ENCODE data around the gene PTX4. TPM values are rescaled to one million over a fixed set of nuclear protein-coding genes. Genes with fewer than 3 reads are reported as not detected.

Gene PTX4
- not detected for polyA plus RNA-seq (2013, experiment 1 of 2)
- polyA plus RNA-seq (2013, experiment 2 of 2), result not detected

- Histone ChIP-seq H3K36me3 (ENCODE audit: control insufficient read depth, insufficient read depth, low read length) (no peaks in the 10 kb centered on the region), H3K4me3 (ENCODE audit: extremely low read depth, insufficient read depth, low read length, poor library complexity, severe bottlenecking) (no peak within 1 kb of the TSS), H3K4me1 (ENCODE audit: control insufficient read depth, insufficient read depth, low read length, poor library complexity, severe bottlenecking) (peaks cover 4% of the 10 kb centered on the region), H3K27ac (ENCODE audit: low read depth, low read length, severe bottlenecking) (no peak within 1 kb of the TSS), H3K9me3 (ENCODE audit: control insufficient read depth, low read length) (no peaks in the 10 kb centered on the region)
- 91 to 93% methylated on average over 19 of the region's 19 CpGs for WGBS, 2 experiments (ENCODE audit: insufficient coverage in 2 of 2)
Measured at GRCh38 chr16:1488619-1489018, at the start of gene PTX4. Gene PTX4 (minus strand): TSS chr16:1488944. CDS start chr16:1488909, 35 bp downstream.

DNA sequence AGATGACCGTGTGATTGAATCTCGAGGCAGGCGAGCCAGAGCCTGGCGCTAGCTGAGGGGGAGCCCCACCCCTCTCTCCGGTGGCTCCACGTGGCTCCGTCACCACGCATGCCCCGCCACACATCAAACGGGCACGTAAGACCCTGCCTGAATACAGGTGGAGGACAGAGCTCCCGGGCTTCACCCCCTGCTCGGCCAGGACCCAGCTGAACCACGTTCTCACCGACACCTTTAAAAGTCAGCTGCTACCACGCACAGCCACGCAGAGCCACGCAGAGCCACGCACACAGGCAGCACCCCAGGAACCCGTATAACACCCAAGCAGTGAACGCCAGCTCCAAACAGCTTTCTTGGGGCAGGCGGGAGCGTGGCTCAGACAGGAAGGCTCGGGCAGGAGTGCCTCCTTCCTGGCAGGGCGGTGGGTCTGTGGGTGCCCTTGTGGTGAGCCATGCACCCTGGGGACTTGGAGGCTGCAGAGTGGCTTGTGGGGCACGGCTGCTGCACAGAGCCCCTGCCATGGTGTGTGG, 49.1 kb upstream of the PTX4 start:
- H3K4me1 ChIP-seq (ENCODE audit: control insufficient read depth, insufficient read depth, low read length, poor library complexity, severe bottlenecking), result peaks cover 22% of the 10 kb centered on the region
- H3K36me3 ChIP-seq (ENCODE audit: control insufficient read depth, insufficient read depth, low read length), result peaks cover 15% of the 10 kb centered on the region
- no peak overlapping the region for H3K4me3 ChIP-seq (ENCODE audit: extremely low read depth, insufficient read depth, low read length, poor library complexity, severe bottlenecking)
- 96 to 97% methylated on average over 25 to 26 of the region's 26 CpGs for WGBS, 2 experiments (ENCODE audit: insufficient coverage in 2 of 2)
- no peak overlapping the region for H3K27ac ChIP-seq (ENCODE audit: low read depth, low read length, severe bottlenecking)
- H3K9me3 ChIP-seq (ENCODE audit: control insufficient read depth, low read length), result no peaks in the 10 kb centered on the region

DNA sequence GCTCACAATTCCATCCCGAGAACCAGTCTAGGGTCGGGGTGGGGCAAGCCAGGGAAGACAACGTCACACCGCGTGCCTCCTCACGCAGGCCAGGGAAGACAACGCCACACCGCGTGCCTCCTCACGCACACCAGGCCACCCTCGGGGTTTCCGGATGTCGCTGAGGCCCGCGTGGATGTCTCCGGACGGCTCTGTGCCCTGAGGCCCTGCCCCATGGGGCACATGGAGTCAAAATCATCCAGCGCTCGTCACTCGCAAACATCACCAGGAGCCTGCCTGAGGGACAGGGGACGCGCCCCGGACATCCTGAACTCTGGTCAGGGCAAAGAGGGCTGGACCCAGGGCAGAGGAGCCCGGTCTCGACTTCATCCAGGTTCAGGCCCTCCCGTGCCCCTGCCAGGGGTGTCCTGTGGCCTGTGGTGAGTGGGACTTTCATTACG, 48.4 kb upstream of the PTX4 start:
- Histone ChIP-seq H3K4me1 (ENCODE audit: control insufficient read depth, insufficient read depth, low read length, poor library complexity, severe bottlenecking) (peaks cover 24% of the 10 kb centered on the region), H3K9me3 (ENCODE audit: control insufficient read depth, low read length) (no peaks in the 10 kb centered on the region), H3K36me3 (ENCODE audit: control insufficient read depth, insufficient read depth, low read length) (peaks cover 15% of the 10 kb centered on the region), H3K27ac (ENCODE audit: low read depth, low read length, severe bottlenecking) (no peak overlapping the region), H3K4me3 (ENCODE audit: extremely low read depth, insufficient read depth, low read length, poor library complexity, severe bottlenecking) (no peak overlapping the region)
- 94 to 95% methylated on average over 27 of the region's 27 CpGs for WGBS, 2 experiments (ENCODE audit: insufficient coverage in 2 of 2)

- no peaks in the 10 kb centered on the region for H3K9me3 ChIP-seq (ENCODE audit: control insufficient read depth, low read length)
- H3K36me3 ChIP-seq (ENCODE audit: control insufficient read depth, insufficient read depth, low read length), result peaks cover 15% of the 10 kb centered on the region
- peaks cover 27% of the 10 kb centered on the region for H3K4me1 ChIP-seq (ENCODE audit: control insufficient read depth, insufficient read depth, low read length, poor library complexity, severe bottlenecking)
- no peak overlapping the region for H3K27ac ChIP-seq (ENCODE audit: low read depth, low read length, severe bottlenecking)
- H3K4me3 ChIP-seq (ENCODE audit: extremely low read depth, insufficient read depth, low read length, poor library complexity, severe bottlenecking), result no peak overlapping the region
- WGBS, 2 experiments (ENCODE audit: insufficient coverage in 2 of 2), result 91 to 95% methylated on average over 13 of the region's 13 CpGs
Measured at GRCh38 chr16:1536601-1537000, 47.9 kb upstream of the PTX4 start.

- Histone ChIP-seq H3K4me3 (ENCODE audit: extremely low read depth, insufficient read depth, low read length, poor library complexity, severe bottlenecking) (peak overlapping the region; percentile 32), H3K27ac (ENCODE audit: low read depth, low read length, severe bottlenecking) (peak overlapping the region; percentile 16)
- WGBS, 2 experiments (ENCODE audit: insufficient coverage in 2 of 2), result 92% methylated on average over 31 to 39 of the region's 39 CpGs
Measured at GRCh38 chr16:1535391-1536291, 46.9 kb upstream of the PTX4 start.

GRCh38 chr16:1534021-1535020, 45.6 kb upstream of the PTX4 start:
- Histone ChIP-seq H3K4me1 (ENCODE audit: control insufficient read depth, insufficient read depth, low read length, poor library complexity, severe bottlenecking) (peaks cover 38% of the 10 kb centered on the region), H3K36me3 (ENCODE audit: control insufficient read depth, insufficient read depth, low read length) (peaks cover 9% of the 10 kb centered on the region), H3K9me3 (ENCODE audit: control insufficient read depth, low read length) (no peaks in the 10 kb centered on the region), H3K4me3 (ENCODE audit: extremely low read depth, insufficient read depth, low read length, poor library complexity, severe bottlenecking) (peak overlapping the region; percentile 32), H3K27ac (ENCODE audit: low read depth, low read length, severe bottlenecking) (peak overlapping the region; percentile 67)
- WGBS, 2 experiments (ENCODE audit: insufficient coverage in 2 of 2), result 96% methylated on average over 55 to 57 of the region's 57 CpGs

More at GRCh38 chr16:1535391-1536291, 46.9 kb upstream of the PTX4 start:
- Histone ChIP-seq H3K9me3 (ENCODE audit: control insufficient read depth, low read length) (no peaks in the 10 kb centered on the region), H3K36me3 (ENCODE audit: control insufficient read depth, insufficient read depth, low read length) (peaks cover 15% of the 10 kb centered on the region), H3K4me1 (ENCODE audit: control insufficient read depth, insufficient read depth, low read length, poor library complexity, severe bottlenecking) (peaks cover 36% of the 10 kb centered on the region)

DNA sequence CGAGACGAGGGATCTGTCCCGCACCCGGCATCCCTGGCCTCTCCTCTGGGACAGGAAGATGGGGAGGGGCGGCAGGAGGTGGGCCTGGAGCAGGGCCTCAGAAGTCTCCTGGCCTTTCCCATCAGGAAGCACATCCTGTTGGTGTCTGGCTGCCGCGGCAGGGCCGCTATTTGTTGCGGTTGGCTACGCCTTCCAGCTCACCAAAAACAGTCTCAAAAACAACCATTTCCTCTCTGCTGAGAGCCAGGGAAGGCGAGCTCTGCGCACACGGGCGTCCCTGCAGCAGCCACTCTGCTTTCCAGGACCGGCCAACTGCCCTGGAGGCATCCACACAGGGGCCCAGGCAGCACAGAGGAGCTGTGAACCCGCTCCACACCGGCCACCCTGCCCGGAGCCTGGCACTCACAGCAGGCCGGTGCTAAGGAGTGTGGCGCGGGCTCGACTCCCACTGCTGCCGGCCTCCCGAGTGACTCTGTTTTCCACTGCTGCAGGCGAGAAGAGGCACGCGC, 44.8 kb upstream of the PTX4 start, which contains the start of gene TMEM204:
Gene TMEM204 (plus strand): TSS at position 224 of the 509 bp plus-strand sequence. CDS start 610 bp downstream, outside the sequence.
- H3K27ac ChIP-seq (ENCODE audit: low read depth, low read length, severe bottlenecking), result peak within 1 kb of the TSS; percentile 67
- H3K4me1 ChIP-seq (ENCODE audit: control insufficient read depth, insufficient read depth, low read length, poor library complexity, severe bottlenecking), result peaks cover 38% of the 10 kb centered on the region
- peak within 1 kb of the TSS; percentile 32 for H3K4me3 ChIP-seq (ENCODE audit: extremely low read depth, insufficient read depth, low read length, poor library complexity, severe bottlenecking)
- 82 to 91% methylated on average over 20 to 25 of the region's 27 CpGs for WGBS, 2 experiments (ENCODE audit: insufficient coverage in 2 of 2)
- H3K36me3 ChIP-seq (ENCODE audit: control insufficient read depth, insufficient read depth, low read length), result peaks cover 9% of the 10 kb centered on the region
- H3K9me3 ChIP-seq (ENCODE audit: control insufficient read depth, low read length), result no peaks in the 10 kb centered on the region

GRCh38 chr16:1532771-1533170, 44.0 kb upstream of the PTX4 start:
- H3K4me1 ChIP-seq (ENCODE audit: control insufficient read depth, insufficient read depth, low read length, poor library complexity, severe bottlenecking), result peaks cover 38% of the 10 kb centered on the region
- WGBS, 2 experiments (ENCODE audit: insufficient coverage in 2 of 2), result 92 to 98% methylated on average over 7 to 9 of the region's 10 CpGs
- H3K4me3 ChIP-seq (ENCODE audit: extremely low read depth, insufficient read depth, low read length, poor library complexity, severe bottlenecking), result no peak overlapping the region
- peaks cover 9% of the 10 kb centered on the region for H3K36me3 ChIP-seq (ENCODE audit: control insufficient read depth, insufficient read depth, low read length)
- no peaks in the 10 kb centered on the region for H3K9me3 ChIP-seq (ENCODE audit: control insufficient read depth, low read length)
- H3K27ac ChIP-seq (ENCODE audit: low read depth, low read length, severe bottlenecking), result peak overlapping the region; percentile 67

DNA sequence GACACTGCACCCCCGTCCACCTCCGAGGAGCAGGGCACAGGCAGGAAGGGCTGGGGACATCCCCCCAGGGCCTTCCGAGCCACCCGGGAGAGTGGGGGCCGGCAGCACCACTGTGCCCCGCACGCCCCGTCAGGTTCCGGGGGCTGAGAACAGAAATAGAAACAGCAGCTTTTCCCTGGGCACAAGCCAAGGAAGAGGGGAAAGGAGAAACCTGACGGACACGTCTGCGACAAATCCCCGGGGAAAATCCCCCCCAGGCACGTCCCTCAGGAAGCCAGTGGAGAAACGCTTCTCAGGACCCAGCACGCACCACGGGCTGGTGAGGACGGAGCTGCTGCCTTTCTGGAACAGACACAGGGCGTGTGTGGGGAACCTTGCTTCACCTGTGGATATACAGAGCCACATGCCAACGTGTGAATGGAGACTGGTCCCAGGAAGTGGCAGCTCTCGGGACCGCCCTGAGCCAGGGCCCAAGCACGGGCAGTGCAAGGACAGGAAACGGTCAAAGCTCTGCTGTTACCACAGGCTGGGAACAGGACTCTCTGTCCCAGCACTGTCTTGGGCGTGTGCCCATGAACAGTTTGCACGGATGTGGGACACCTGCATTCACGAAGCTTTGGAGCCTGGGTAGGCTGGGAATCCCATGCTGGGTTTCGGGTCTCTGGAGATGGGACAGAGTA, 43.5 kb upstream of the PTX4 start:
- no peak overlapping the region for H3K4me3 ChIP-seq (ENCODE audit: extremely low read depth, insufficient read depth, low read length, poor library complexity, severe bottlenecking)
- H3K4me1 ChIP-seq (ENCODE audit: control insufficient read depth, insufficient read depth, low read length, poor library complexity, severe bottlenecking), result peaks cover 38% of the 10 kb centered on the region
- WGBS, 2 experiments (ENCODE audit: insufficient coverage in 2 of 2), result 92 to 95% methylated on average over 28 of the region's 28 CpGs
- no peaks in the 10 kb centered on the region for H3K9me3 ChIP-seq (ENCODE audit: control insufficient read depth, low read length)
- no peak overlapping the region for H3K27ac ChIP-seq (ENCODE audit: low read depth, low read length, severe bottlenecking)
- H3K36me3 ChIP-seq (ENCODE audit: control insufficient read depth, insufficient read depth, low read length), result peaks cover 9% of the 10 kb centered on the region

Data from mesodermal cell (in vitro differentiated cells).